Prostate gland (tissue), 2 donors: ENCODE measurements around the gene HOXD9.

ENCODE experiments used
- POLR2A ChIP-seq: fragments of 450-650 bp; IDR thresholded peaks from one replicate; pipeline ENCODE4 v1.6.1; 2016; ENCODE audit warnings: antibody characterized with exemption, mild to moderate bottlenecking
- POLR2AphosphoS5 ChIP-seq: sonication (generic); formaldehyde crosslinking; IDR thresholded peaks from one replicate; pipeline ENCODE4 v1.6.1; 2017; ENCODE audit warnings: antibody characterized with exemption
- TF ChIP-seq, protein P1 (sequence below), 4 experiments: fragments of 200-600 bp in 2 of 4; fragments of 450-650 bp in 2 of 4; sonication (generic) in 2 of 4; IDR thresholded peaks; 1 replicate in 3 of 4; 2 replicates in 1 of 4; pipeline ENCODE4 v1.5.1; 2016 to 2019; ENCODE audit warnings: antibody characterized with exemption in 4 of 4, mild to moderate bottlenecking in 2 of 4, moderate library complexity in 2 of 4

DNA sequence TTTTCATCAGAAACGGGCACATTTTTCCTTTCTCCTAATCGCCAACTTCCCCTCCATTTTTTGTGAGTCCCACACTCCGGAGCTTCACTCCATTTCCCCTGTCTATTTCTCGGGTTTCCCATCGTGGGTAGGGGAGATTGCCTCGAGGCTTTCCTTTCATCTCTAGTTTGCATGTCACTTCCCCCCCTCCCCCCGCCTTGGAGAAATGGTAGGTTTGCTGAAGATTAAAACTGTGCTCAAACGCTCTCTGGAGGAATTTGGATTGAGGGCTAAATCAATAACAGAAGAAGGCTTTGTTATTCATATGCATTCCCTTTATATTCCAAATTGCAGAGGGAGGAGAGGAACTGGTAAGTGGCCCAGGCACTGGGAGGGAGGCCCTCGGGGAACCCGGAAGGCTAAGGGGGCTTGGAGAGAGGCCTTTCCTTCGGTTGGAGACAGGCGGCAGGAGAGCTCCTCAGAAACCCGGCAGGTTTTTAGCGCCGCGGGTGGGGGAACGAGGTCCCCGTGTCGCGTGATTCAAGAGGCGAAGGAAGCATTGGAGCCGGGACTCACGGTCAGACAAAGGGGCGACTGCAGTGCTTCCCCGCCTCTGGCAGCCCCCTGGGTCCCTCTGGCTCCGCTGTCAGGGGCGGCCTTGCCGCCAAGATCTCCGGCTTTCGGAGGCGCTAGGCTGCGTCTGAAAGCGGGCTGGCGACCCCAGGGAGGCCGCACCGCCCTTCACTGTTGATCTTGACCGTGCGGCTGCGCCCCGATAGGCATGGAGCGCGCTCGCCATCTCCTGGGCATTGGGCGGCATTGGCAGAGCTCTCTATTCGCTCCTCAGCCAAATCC is 25.3 kb upstream of the HOXD9 start:
- TF ChIP-seq POLR2A = peak; percentile 54
- TF ChIP-seq, protein P1, sequence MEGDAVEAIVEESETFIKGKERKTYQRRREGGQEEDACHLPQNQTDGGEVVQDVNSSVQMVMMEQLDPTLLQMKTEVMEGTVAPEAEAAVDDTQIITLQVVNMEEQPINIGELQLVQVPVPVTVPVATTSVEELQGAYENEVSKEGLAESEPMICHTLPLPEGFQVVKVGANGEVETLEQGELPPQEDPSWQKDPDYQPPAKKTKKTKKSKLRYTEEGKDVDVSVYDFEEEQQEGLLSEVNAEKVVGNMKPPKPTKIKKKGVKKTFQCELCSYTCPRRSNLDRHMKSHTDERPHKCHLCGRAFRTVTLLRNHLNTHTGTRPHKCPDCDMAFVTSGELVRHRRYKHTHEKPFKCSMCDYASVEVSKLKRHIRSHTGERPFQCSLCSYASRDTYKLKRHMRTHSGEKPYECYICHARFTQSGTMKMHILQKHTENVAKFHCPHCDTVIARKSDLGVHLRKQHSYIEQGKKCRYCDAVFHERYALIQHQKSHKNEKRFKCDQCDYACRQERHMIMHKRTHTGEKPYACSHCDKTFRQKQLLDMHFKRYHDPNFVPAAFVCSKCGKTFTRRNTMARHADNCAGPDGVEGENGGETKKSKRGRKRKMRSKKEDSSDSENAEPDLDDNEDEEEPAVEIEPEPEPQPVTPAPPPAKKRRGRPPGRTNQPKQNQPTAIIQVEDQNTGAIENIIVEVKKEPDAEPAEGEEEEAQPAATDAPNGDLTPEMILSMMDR (IDR thresholded peaks at IDR 0.05) = peak; percentile 59 to 94 (median 80)
- no peak for TF ChIP-seq POLR2AphosphoS5
